SK-N-SH treated with all-trans-retinoic acid at 6 μM for 48 hours (cell line): ENCODE data around the gene PITRM1.

ENCODE experiments used
- ATAC-seq: fragments of 200-7000 bp; cut with Tn5 transposase; 3 replicates; pipeline ENCODE4 v1.9.1; 2020; ENCODE audit warnings: mild to moderate bottlenecking, moderate library complexity
- ARNTL ChIP-seq: fragments of 450-650 bp; formaldehyde crosslinking; IDR thresholded peaks from 2 replicates; pipeline ENCODE4 v1.5.0; 2020; ENCODE audit warnings: low read depth, mild to moderate bottlenecking, moderate library complexity, borderline replicate concordance
- BACH2 ChIP-seq: fragments of 250-450 bp; sonication (Bioruptor Pico); IDR thresholded peaks from 2 replicates; pipeline ENCODE4 v1.9.0; 2021; ENCODE audit warnings: mild to moderate bottlenecking, borderline replicate concordance
- CSDC2 ChIP-seq: fragments of 250-450 bp; sonication (Bioruptor Pico); IDR thresholded peaks from 2 replicates; pipeline ENCODE4 v1.5.0; 2020; ENCODE audit warnings: mild to moderate bottlenecking, moderate library complexity
- CSRNP3 ChIP-seq: fragments of 250-450 bp; sonication (Bioruptor Pico); IDR thresholded peaks from 2 replicates; pipeline ENCODE4 v1.5.1; 2021; ENCODE audit warnings: mild to moderate bottlenecking, moderate library complexity
- ESRRG ChIP-seq: fragments of 250-450 bp; sonication (Bioruptor Pico); IDR thresholded peaks from 2 replicates; pipeline ENCODE4 v1.6.1; 2021; ENCODE audit warnings: mild to moderate bottlenecking
- GLIS3 ChIP-seq: fragments of 250-450 bp; sonication (Bioruptor Pico); IDR thresholded peaks from 2 replicates; pipeline ENCODE4 v1.5.0; 2020; ENCODE audit warnings: mild to moderate bottlenecking, moderate library complexity
- OSR1 ChIP-seq: fragments of 250-450 bp; sonication (Bioruptor Pico); IDR thresholded peaks from 2 replicates; pipeline ENCODE4 v1.8.0; 2022; ENCODE audit warnings: moderate library complexity, mild to moderate bottlenecking, inconsistent platforms
- POU6F1 ChIP-seq: fragments of 250-450 bp; sonication (Bioruptor Pico); IDR thresholded peaks from 2 replicates; pipeline ENCODE4 v1.8.0; 2021; ENCODE audit warnings: low read depth, mild to moderate bottlenecking, moderate library complexity, borderline replicate concordance
- PPARA ChIP-seq: fragments of 250-450 bp; sonication (Bioruptor Pico); IDR thresholded peaks from 2 replicates; pipeline ENCODE4 v1.5.0; 2020; ENCODE audit warnings: mild to moderate bottlenecking, borderline replicate concordance
- RARB ChIP-seq: fragments of 250-450 bp; sonication (Bioruptor Pico); IDR thresholded peaks from 2 replicates; pipeline ENCODE4 v1.8.0; 2021; ENCODE audit warnings: mild to moderate bottlenecking, moderate library complexity
- SNAI2 ChIP-seq: fragments of 250-450 bp; sonication (Bioruptor Pico); IDR thresholded peaks from 2 replicates; pipeline ENCODE4 v1.5.0; 2020; ENCODE audit warnings: mild to moderate bottlenecking, moderate library complexity
- TCF4 ChIP-seq: fragments of 250-450 bp; sonication (Bioruptor Pico); IDR thresholded peaks from 2 replicates; pipeline ENCODE4 v1.8.0; 2021; ENCODE audit warnings: mild to moderate bottlenecking, moderate library complexity, borderline replicate concordance
- TSHZ2 ChIP-seq: fragments of 250-450 bp; sonication (Bioruptor Pico); IDR thresholded peaks from 2 replicates; pipeline ENCODE4 v1.5.0; 2020; ENCODE audit warnings: mild to moderate bottlenecking, moderate library complexity
- ZFP3 ChIP-seq: fragments of 250-450 bp; sonication (Bioruptor Pico); IDR thresholded peaks from 2 replicates; pipeline ENCODE4 v1.5.0; 2020; ENCODE audit warnings: mild to moderate bottlenecking, moderate library complexity
- ZFP30 ChIP-seq: fragments of 450-650 bp; formaldehyde crosslinking; IDR thresholded peaks from 2 replicates; pipeline ENCODE4 v1.5.0; 2022; ENCODE audit warnings: mild to moderate bottlenecking, moderate library complexity
- ZNF565 ChIP-seq: fragments of 450-650 bp; formaldehyde crosslinking; conservative IDR thresholded peaks from 2 replicates; pipeline ENCODE4 v1.5.0; 2020; ENCODE audit warnings: low read depth, mild to moderate bottlenecking, moderate library complexity
- TF ChIP-seq, protein P1 (sequence below): fragments of 250-450 bp; sonication (Bioruptor Pico); IDR thresholded peaks from 2 replicates; pipeline ENCODE4 v1.5.1; 2020; ENCODE audit warnings: low read depth, mild to moderate bottlenecking, moderate library complexity
- TF ChIP-seq, protein P2 (sequence below): fragments of 250-450 bp; sonication (Bioruptor Pico); IDR thresholded peaks from 2 replicates; pipeline ENCODE4 v1.8.0; 2020; ENCODE audit warnings: mild to moderate bottlenecking, moderate library complexity, borderline replicate concordance

Gene PITRM1

DNA sequence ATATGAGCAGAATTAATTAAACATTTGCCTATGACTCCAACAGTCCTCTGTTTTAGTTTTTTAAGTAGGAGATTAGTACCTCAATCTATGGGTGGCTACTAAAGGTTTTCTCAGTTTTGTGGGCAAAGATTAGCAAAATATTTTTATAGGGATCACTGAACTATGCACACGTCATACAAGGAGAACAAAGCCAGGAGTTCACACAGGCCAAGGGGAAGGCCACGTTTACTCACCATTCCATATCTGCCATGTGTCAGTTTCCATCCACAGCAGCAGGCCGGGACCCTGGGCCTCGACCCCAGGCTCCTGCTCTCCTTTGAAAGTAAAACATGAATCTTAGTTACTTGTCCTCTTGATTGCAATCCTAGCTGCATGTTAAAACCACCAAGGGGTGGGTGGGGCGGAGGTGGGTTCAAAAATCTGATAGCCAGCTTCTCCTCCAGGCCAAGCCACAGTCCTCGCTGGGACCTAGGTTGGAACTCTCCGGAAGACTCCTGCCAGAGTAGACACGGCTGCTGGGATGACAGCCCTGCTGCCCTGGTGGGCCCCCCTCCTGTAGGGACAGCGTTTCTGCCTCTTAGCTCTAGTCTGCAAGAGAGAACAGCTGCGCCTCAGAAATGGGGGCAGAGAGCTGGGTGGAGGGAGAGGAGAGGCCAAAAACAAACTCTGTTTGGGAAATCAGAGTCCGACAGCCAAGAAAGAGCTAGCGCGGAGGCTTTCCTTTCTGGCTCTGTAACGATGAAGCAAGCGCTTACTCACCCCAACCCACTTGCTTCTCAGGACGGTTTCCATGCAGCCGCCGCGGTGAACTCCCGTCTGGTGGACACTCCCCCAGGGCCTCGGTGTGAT lies 35.6 kb downstream of the PITRM1 start (continued):
- TF ChIP-seq, protein P1, sequence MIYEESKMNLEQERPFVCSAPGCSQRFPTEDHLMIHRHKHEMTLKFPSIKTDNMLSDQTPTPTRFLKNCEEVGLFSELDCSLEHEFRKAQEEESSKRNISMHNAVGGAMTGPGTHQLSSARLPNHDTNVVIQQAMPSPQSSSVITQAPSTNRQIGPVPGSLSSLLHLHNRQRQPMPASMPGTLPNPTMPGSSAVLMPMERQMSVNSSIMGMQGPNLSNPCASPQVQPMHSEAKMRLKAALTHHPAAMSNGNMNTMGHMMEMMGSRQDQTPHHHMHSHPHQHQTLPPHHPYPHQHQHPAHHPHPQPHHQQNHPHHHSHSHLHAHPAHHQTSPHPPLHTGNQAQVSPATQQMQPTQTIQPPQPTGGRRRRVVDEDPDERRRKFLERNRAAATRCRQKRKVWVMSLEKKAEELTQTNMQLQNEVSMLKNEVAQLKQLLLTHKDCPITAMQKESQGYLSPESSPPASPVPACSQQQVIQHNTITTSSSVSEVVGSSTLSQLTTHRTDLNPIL (CRISPR knock-in tag): no peak
- no peak for TF ChIP-seq OSR1
- TF ChIP-seq TCF4 (CRISPR knock-in tag): no peak

GRCh38 chr10:3136336-3136735 lies 36.2 kb downstream of the PITRM1 start:
- ATAC-seq: no peak
- TF ChIP-seq ZNF565 (CRISPR knock-in tag) (no peak), POU6F1 (CRISPR knock-in tag) (no peak), CSRNP3 (CRISPR knock-in tag) (no peak), TSHZ2 (CRISPR knock-in tag) (no peak), SNAI2 (no peak), ESRRG (CRISPR knock-in tag) (no peak), ZFP3 (CRISPR knock-in tag) (no peak), PPARA (CRISPR knock-in tag) (no peak), TCF4 (CRISPR knock-in tag) (no peak)
- TF ChIP-seq, protein P2, sequence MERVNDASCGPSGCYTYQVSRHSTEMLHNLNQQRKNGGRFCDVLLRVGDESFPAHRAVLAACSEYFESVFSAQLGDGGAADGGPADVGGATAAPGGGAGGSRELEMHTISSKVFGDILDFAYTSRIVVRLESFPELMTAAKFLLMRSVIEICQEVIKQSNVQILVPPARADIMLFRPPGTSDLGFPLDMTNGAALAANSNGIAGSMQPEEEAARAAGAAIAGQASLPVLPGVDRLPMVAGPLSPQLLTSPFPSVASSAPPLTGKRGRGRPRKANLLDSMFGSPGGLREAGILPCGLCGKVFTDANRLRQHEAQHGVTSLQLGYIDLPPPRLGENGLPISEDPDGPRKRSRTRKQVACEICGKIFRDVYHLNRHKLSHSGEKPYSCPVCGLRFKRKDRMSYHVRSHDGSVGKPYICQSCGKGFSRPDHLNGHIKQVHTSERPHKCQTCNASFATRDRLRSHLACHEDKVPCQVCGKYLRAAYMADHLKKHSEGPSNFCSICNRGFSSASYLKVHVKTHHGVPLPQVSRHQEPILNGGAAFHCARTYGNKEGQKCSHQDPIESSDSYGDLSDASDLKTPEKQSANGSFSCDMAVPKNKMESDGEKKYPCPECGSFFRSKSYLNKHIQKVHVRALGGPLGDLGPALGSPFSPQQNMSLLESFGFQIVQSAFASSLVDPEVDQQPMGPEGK (CRISPR knock-in tag): no peak

- TF ChIP-seq, protein P1 (CRISPR knock-in tag): no peak
- TF ChIP-seq ARNTL (CRISPR knock-in tag) (no peak), ZFP30 (CRISPR knock-in tag) (no peak), ZNF565 (CRISPR knock-in tag) (no peak), RARB (CRISPR knock-in tag) (no peak), CSDC2 (CRISPR knock-in tag) (no peak), PPARA (CRISPR knock-in tag) (no peak), POU6F1 (CRISPR knock-in tag) (no peak), SNAI2 (no peak), GLIS3 (CRISPR knock-in tag) (no peak), BACH2 (no peak), CSRNP3 (CRISPR knock-in tag) (no peak)
- TF ChIP-seq, protein P2 (CRISPR knock-in tag): no peak
- TF ChIP-seq, all 23 proteins: peak for 0
- no peak for ATAC-seq
Measured at GRCh38 chr10:3135006-3135405, 37.6 kb downstream of the PITRM1 start.
